ENCODE results near the gene FAM209B. TPM values are rescaled to one million over a fixed set of nuclear protein-coding genes. Genes with fewer than 3 reads are reported as not detected.
"Not testable (repeated sequence)": the region's sequence is repeated elsewhere in the genome, so short reads cannot be mapped to it uniquely, and the experiment has no call there.

FAM209B gene
- total RNA-seq (under 1 TPM in 1 of 2 donors, not detected in 1; 0.90 TPM), polyA plus RNA-seq (under 1 TPM in 1 of 2 donors, not detected in 1; 0.92 TPM)
- long read RNA-seq, donor 1, partial matches to known transcripts, result 1 of 1 reads
- long read RNA-seq, donor 1, other reads (novel, unspliced or antisense), result 0 of 1 reads
- long read RNA-seq, donor 2, result 0 reads

GRCh38 chr20:56532946-56533345, at the start of gene FAM209B:
FAM209B (plus strand) TSS chr20:56533246; CDS start chr20:56533342, 96 bp downstream.
- DNase-seq; H3K4me1 ChIP-seq (ENCODE audit: control insufficient read depth in 1 of 2, insufficient read depth in 2 of 2, low read length in 2 of 2); H3K36me3 ChIP-seq (ENCODE audit: control insufficient read depth in 1 of 2, insufficient read depth in 2 of 2, low read length in 1 of 2); ATAC-seq (ENCODE audit: low FRiP score); H3K9me3 ChIP-seq (ENCODE audit: control insufficient read depth, low read length); intact Hi-C loops (cut with DNase I); H3K27me3 ChIP-seq (ENCODE audit: control insufficient read depth in 1 of 2, insufficient read depth in 2 of 2, low read length in 1 of 2); H3K27ac ChIP-seq (ENCODE audit: low read depth in 1 of 2, low read length in 2 of 2); H3K4me3 ChIP-seq (ENCODE audit: low read length in 2 of 2): not testable (repeated sequence)
- WGBS, 2 donors, result 81 to 82% methylated on average over 9 of the region's 9 CpGs

- peaks cover 0 to 3% of the 10 kb centered on the region in 2 donors for H3K36me3 ChIP-seq (ENCODE audit: control insufficient read depth in 1 of 2, insufficient read depth in 2 of 2, low read length in 1 of 2)
- WGBS, 2 donors, result 61 to 69% methylated on average over 7 of the region's 7 CpGs
Observed at GRCh38 chr20:56483970-56484369, 49.1 kb upstream of the FAM209B start.

GRCh38 chr20:56487216-56487615, 45.8 kb upstream of the FAM209B start:
- H3K36me3 ChIP-seq (ENCODE audit: control insufficient read depth in 1 of 2, insufficient read depth in 2 of 2, low read length in 1 of 2), result peaks cover 0 to 2% of the 10 kb centered on the region in 2 donors

More at GRCh38 chr20:56483970-56484369, 49.1 kb upstream of the FAM209B start:
- no peak for DNase-seq
- intact Hi-C loops (cut with DNase I), result no loop called here
- H3K4me3 ChIP-seq (ENCODE audit: low read length in 2 of 2), result no peak overlapping the region
- ATAC-seq (ENCODE audit: low FRiP score), result no peak
- H3K9me3 ChIP-seq (ENCODE audit: control insufficient read depth, low read length), result no peaks in the 10 kb centered on the region
- no peaks in the 10 kb centered on the region for H3K27me3 ChIP-seq (ENCODE audit: control insufficient read depth in 1 of 2, insufficient read depth in 2 of 2, low read length in 1 of 2)
- no peaks in the 10 kb centered on the region for H3K4me1 ChIP-seq (ENCODE audit: control insufficient read depth in 1 of 2, insufficient read depth in 2 of 2, low read length in 2 of 2)
- H3K27ac ChIP-seq (ENCODE audit: low read depth in 1 of 2, low read length in 2 of 2), result no peak overlapping the region

GRCh38 chr20:56488566-56488965, 44.5 kb upstream of the FAM209B start:
- no peak overlapping the region for H3K27ac ChIP-seq (ENCODE audit: low read depth in 1 of 2, low read length in 2 of 2)
- no peaks in the 10 kb centered on the region for H3K27me3 ChIP-seq (ENCODE audit: control insufficient read depth in 1 of 2, insufficient read depth in 2 of 2, low read length in 1 of 2)
- no peak overlapping the region for H3K4me3 ChIP-seq (ENCODE audit: low read length in 2 of 2)
- H3K4me1 ChIP-seq (ENCODE audit: control insufficient read depth in 1 of 2, insufficient read depth in 2 of 2, low read length in 2 of 2), result no peaks in the 10 kb centered on the region
- DNase-seq (no peak), ATAC-seq (ENCODE audit: low FRiP score) (no peak)
- no peaks in the 10 kb centered on the region for H3K9me3 ChIP-seq (ENCODE audit: control insufficient read depth, low read length)
- 94 to 95% methylated on average over 5 of the region's 5 CpGs for WGBS, 2 donors
- peaks cover 2 to 3% of the 10 kb centered on the region in 2 donors for H3K36me3 ChIP-seq (ENCODE audit: control insufficient read depth in 1 of 2, insufficient read depth in 2 of 2, low read length in 1 of 2)
- intact Hi-C loops (cut with DNase I), result no loop called here

More at GRCh38 chr20:56487216-56487615, 45.8 kb upstream of the FAM209B start:
- no peak for ATAC-seq (ENCODE audit: low FRiP score)
- H3K4me3 ChIP-seq (ENCODE audit: low read length in 2 of 2), result no peak overlapping the region
- H3K9me3 ChIP-seq (ENCODE audit: control insufficient read depth, low read length), result no peaks in the 10 kb centered on the region
- no peaks in the 10 kb centered on the region for H3K4me1 ChIP-seq (ENCODE audit: control insufficient read depth in 1 of 2, insufficient read depth in 2 of 2, low read length in 2 of 2)
- no peak for DNase-seq
- H3K27me3 ChIP-seq (ENCODE audit: control insufficient read depth in 1 of 2, insufficient read depth in 2 of 2, low read length in 1 of 2), result no peaks in the 10 kb centered on the region
- 84 to 86% methylated on average over 11 of the region's 11 CpGs for WGBS, 2 donors
- intact Hi-C loops (cut with DNase I), result no loop called here
- no peak overlapping the region for H3K27ac ChIP-seq (ENCODE audit: low read depth in 1 of 2, low read length in 2 of 2)

- DNase-seq, result no peak
- H3K4me1 ChIP-seq (ENCODE audit: control insufficient read depth in 1 of 2, insufficient read depth in 2 of 2, low read length in 2 of 2), result no peaks in the 10 kb centered on the region
- intact Hi-C loops (cut with DNase I), result no loop called here
- H3K4me3 ChIP-seq (ENCODE audit: low read length in 2 of 2), result no peak overlapping the region
- no peak overlapping the region for H3K27ac ChIP-seq (ENCODE audit: low read depth in 1 of 2, low read length in 2 of 2)
- WGBS, 2 donors, result 99 to 100% methylated on average over 1 of the region's 1 CpG
- no peaks in the 10 kb centered on the region for H3K9me3 ChIP-seq (ENCODE audit: control insufficient read depth, low read length)
- no peaks in the 10 kb centered on the region for H3K36me3 ChIP-seq (ENCODE audit: control insufficient read depth in 1 of 2, insufficient read depth in 2 of 2, low read length in 1 of 2)
- no peak for ATAC-seq (ENCODE audit: low FRiP score)
- H3K27me3 ChIP-seq (ENCODE audit: control insufficient read depth in 1 of 2, insufficient read depth in 2 of 2, low read length in 1 of 2), result no peaks in the 10 kb centered on the region
Observed at GRCh38 chr20:56501116-56501515, 31.9 kb upstream of the FAM209B start.

GRCh38 chr20:56503916-56504315, 29.1 kb upstream of the FAM209B start:
- DNase-seq (no peak), ATAC-seq (ENCODE audit: low FRiP score) (no peak)
- intact Hi-C loops (cut with DNase I), result no loop called here
- Histone ChIP-seq H3K9me3 (ENCODE audit: control insufficient read depth, low read length) (no peaks in the 10 kb centered on the region), H3K27me3 (ENCODE audit: control insufficient read depth in 1 of 2, insufficient read depth in 2 of 2, low read length in 1 of 2) (no peaks in the 10 kb centered on the region), H3K4me3 (ENCODE audit: low read length in 2 of 2) (no peak overlapping the region), H3K4me1 (ENCODE audit: control insufficient read depth in 1 of 2, insufficient read depth in 2 of 2, low read length in 2 of 2) (no peaks in the 10 kb centered on the region), H3K27ac (ENCODE audit: low read depth in 1 of 2, low read length in 2 of 2) (no peak overlapping the region), H3K36me3 (ENCODE audit: control insufficient read depth in 1 of 2, insufficient read depth in 2 of 2, low read length in 1 of 2) (no peaks in the 10 kb centered on the region)
- whole genome bisulfite sequencing, 2 donors, result 86 to 90% methylated on average over 8 of the region's 8 CpGs

GRCh38 chr20:56504373-56505005, 28.6 kb upstream of the FAM209B start:
- ATAC-seq (ENCODE audit: low FRiP score) (no peak), DNase-seq (no peak)
- Histone ChIP-seq H3K36me3 (ENCODE audit: control insufficient read depth in 1 of 2, insufficient read depth in 2 of 2, low read length in 1 of 2) (no peaks in the 10 kb centered on the region), H3K27me3 (ENCODE audit: control insufficient read depth in 1 of 2, insufficient read depth in 2 of 2, low read length in 1 of 2) (no peaks in the 10 kb centered on the region), H3K27ac (ENCODE audit: low read depth in 1 of 2, low read length in 2 of 2) (no peak overlapping the region), H3K4me1 (ENCODE audit: control insufficient read depth in 1 of 2, insufficient read depth in 2 of 2, low read length in 2 of 2) (no peaks in the 10 kb centered on the region), H3K4me3 (ENCODE audit: low read length in 2 of 2) (no peak overlapping the region), H3K9me3 (ENCODE audit: control insufficient read depth, low read length) (no peaks in the 10 kb centered on the region)
- 82 to 83% methylated on average over 9 of the region's 9 CpGs for WGBS, 2 donors
- intact Hi-C loops (cut with DNase I), result no loop called here

- intact Hi-C loops (cut with DNase I), result no loop called here
- Histone ChIP-seq H3K27ac (ENCODE audit: low read depth in 1 of 2, low read length in 2 of 2) (no peak overlapping the region), H3K9me3 (ENCODE audit: control insufficient read depth, low read length) (no peaks in the 10 kb centered on the region), H3K4me1 (ENCODE audit: control insufficient read depth in 1 of 2, insufficient read depth in 2 of 2, low read length in 2 of 2) (no peaks in the 10 kb centered on the region), H3K4me3 (ENCODE audit: low read length in 2 of 2) (no peak overlapping the region), H3K36me3 (ENCODE audit: control insufficient read depth in 1 of 2, insufficient read depth in 2 of 2, low read length in 1 of 2) (no peaks in the 10 kb centered on the region), H3K27me3 (ENCODE audit: control insufficient read depth in 1 of 2, insufficient read depth in 2 of 2, low read length in 1 of 2) (no peaks in the 10 kb centered on the region)
- no peak for DNase-seq
- 60 to 64% methylated on average over 3 of the region's 3 CpGs for WGBS, 2 donors
- ATAC-seq (ENCODE audit: low FRiP score), result no peak
Observed at GRCh38 chr20:56506103-56506502, 26.9 kb upstream of the FAM209B start.

- H3K27me3 ChIP-seq (ENCODE audit: control insufficient read depth in 1 of 2, insufficient read depth in 2 of 2, low read length in 1 of 2), result no peaks in the 10 kb centered on the region
- WGBS, 2 donors, result 95 to 97% methylated on average over 10 of the region's 10 CpGs
- DNase-seq (no peak), ATAC-seq (ENCODE audit: low FRiP score) (no peak)
- no peak overlapping the region for H3K4me3 ChIP-seq (ENCODE audit: low read length in 2 of 2)
- H3K4me1 ChIP-seq (ENCODE audit: control insufficient read depth in 1 of 2, insufficient read depth in 2 of 2, low read length in 2 of 2), result no peaks in the 10 kb centered on the region
- intact Hi-C loops (cut with DNase I), result no loop called here
- no peaks in the 10 kb centered on the region for H3K36me3 ChIP-seq (ENCODE audit: control insufficient read depth in 1 of 2, insufficient read depth in 2 of 2, low read length in 1 of 2)
- H3K27ac ChIP-seq (ENCODE audit: low read depth in 1 of 2, low read length in 2 of 2), result no peak overlapping the region
- H3K9me3 ChIP-seq (ENCODE audit: control insufficient read depth, low read length), result no peaks in the 10 kb centered on the region
Observed at GRCh38 chr20:56511926-56512325, 21.1 kb upstream of the FAM209B start.
